DMS114 treated with DMSO at 0.1 percent for 48 hours (cell line): ENCODE data around the gene YAF2.
A peak's percentile ranks its signal among the peaks of the same experiment; 100 is the strongest.

Source experiments
- DNase-seq: peaks from one replicate; lab custom pipeline; 2025; ENCODE audit not compliant: unreplicated experiment; lab: John Stamatoyannopoulos, UW

The YAF2 gene

DNA sequence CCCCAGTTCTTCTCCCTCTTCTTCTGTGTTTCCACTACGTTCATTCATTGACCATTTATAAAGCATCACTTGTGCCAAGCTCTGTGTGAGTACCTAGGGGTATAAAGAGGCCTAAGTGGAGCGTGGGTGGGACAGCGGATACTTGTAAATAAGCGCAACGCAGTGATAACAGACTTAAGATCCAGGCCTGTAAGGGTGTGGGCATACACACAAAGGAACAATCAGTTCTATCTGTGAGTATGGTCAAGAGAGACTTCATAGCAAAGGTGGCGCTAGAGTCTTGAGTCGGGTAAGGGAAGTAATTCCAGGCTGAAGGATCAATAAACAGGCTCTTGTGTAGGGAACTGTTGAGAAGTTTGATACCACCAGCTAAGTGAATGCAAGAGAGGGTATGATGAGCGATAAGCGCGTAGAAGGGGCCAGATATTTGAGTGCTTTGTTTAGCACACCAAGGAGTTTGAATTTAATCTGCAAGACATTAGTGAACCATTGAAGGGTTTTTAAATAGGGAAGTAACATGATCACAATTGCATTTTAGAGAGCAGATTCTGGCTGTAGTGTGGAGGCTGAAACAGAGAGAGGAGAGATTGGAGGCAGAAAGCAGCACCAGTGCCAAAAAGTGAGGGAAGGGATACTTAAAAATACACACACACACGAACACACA, 92.4 kb downstream of the YAF2 start:
- DNase-seq, result peak; percentile 21

DNA sequence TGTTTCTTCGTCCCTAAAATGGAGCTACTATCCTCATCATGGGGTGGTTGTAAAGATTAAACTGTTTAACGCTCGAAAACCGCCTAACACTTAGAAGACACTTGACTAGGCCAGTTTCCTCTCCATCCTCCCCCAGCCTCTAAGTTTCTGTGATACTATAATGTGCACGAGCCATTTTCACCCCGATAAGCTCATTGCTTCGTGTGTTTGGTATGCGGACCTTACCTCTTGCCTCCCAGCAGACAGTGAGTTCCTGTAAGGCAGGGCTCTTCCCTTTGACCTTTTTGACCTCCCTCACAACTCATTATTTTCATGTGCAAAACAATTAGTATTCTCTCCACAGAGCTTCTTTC, 92.9 kb downstream of the YAF2 start:
- peak; percentile 50 for DNase-seq

DNA sequence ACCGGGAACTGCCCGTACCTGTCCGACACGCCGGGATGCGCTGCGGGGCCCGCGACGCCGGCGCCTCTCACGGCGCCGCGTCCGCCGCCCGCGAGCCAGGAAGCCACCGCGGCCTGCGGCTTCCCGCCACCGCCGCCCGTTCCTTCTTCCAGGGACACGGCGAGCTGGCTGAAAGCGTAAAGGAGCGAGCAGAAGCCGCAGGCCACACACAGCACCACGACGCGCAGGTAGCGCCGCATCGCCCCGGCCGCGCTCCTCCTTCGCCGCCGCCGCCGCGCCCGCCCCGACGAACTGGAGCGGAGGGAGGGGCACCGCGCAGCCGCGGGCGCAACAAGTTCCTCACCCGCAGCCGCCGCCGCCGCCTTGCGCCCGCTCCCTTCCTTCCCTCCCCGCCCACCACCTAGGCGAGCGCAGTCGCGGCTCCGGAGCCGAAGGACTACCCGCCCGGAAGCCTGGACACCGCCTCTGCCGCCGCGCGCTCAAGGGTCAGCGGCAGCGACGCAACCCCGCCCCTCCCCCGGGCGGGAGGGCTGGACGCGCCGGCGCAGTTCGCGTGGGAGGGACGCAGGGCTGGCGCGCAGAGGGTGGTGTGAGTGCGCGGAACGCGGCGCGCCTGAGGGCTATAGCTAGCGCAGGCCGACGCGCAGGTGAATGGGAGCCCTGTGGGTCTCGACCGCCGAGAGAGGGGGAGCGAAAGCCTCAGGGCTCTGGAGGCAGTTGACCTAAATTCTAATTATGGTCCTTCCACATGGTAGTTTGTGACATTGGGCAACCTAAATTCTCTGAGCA, 93.4 kb downstream of the YAF2 start, which contains the start of gene GXYLT1:
Gene GXYLT1, minus strand, starts transcription at position 467 of the 789 bp plus-strand sequence. Its CDS starts 228 bp downstream, at position 239.
- peak; percentile 85 for DNase-seq

DNA sequence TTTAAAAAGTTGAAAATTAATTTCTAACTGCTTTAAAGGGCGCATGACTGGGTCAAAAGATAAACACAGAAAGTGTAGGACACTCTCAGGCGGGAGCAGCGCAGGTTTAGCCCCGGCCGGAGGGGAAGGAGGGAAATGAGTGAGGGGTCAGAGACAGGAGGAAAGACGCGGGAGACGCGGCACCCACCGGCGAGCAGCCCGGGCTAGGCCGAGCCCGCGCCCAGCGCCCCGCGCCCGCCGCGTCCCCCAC, 94.0 kb downstream of the YAF2 start:
- no peak for DNase-seq

DNA sequence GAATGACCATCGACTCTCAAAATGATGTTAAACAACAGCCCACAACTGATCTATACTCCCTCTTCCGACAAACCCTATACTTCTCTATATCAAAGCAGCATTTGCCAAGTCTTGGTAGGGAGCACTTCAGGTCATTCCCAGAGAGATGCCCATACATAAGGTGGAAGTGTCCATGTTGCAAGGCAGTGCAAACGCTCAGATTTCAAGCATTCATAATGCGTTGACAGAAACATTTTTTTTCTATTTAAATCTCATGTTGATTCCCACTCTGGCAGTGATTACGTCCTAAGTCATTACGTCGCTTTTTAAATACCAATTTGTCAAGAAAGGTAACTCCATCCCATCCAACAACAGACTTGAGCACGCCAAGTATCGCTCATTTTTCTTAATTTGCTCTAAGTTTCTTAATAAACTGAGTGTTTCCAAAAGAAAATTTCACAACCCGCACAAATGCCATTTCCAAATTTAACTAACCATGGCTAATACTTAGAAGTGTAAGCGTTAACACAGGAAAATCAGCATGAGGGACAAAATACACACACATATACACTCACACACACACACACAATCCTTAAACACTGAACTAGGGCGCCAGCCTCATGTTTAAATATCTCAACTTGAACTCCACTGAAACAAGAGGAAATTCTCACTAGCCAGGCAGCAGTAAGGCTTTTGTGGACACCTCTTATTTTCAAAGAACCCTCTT, 94.4 kb downstream of the YAF2 start:
- DNase-seq, result no peak

DNA sequence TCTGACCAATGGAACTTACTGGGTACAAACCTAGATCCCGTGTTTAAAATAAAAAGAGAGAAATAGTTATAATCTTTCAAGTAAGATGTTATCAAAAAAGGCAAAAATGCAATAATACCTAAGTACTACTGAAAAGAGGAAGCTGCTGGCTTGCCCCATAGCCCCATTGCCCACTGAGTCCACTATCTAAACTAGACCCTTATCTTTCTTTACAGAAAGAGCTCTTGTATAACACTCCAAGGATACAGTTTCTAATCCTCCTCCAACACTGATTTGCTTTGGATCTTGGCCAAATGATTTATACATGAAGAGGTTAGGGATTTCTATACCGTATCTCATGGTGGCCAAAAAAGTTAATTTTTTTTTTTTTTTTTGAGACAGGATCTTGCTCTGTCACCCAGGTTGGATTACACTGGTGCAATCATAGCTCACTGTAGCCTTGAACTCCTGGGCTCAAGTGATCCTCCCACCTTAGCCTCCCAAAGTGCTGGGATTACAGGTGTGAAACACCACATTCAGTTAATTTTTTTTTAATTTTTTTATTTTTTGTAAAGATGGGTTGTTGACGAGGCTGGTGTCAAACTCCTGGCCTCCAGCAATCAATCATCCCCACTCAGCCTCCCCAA, 96.0 kb downstream of the YAF2 start:
- no peak for DNase-seq

DNA sequence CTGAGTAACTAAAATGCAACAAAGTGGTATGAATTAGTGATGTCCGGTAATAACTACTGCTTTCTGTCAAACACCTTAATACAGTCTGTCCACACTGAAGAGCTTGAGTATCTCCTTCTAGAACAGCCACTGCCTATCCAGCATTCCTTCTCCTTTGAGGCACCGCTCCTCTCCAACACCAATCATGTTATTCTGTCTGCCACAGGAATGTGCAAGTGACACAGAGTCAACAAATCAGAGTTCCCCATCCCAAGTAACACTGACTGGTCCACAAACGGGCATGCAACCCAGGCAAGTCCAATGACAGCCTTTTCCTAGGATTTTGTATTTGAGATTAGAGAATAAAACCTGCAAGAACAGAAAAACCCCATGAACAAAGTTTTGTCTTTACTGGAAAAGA, 97.1 kb downstream of the YAF2 start:
- peak; percentile 25 for DNase-seq

DNA sequence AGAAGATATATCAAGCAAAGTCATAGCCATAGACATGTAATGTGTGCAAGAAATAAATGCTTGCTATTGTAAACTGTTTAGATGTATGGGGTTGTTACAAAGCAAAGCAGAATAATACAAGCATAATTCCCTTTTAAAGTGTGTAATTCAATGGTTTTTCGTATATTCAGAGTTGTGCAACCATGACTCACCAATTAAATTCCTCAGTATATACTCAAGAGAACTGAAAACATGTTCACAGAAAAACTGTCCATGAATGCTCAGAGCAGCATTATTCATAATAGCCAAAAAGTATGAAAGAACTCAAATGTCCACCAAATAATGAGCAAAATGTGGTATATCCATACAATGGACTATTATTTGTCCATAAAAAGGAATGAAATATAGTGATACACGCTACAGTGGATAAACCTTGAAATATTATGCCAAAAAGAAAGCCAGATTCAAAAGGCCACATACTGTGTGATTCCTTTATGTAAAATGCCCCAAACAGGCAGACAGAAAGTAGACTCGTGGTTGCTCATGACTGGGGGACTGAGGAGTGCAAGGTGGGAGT, 102.7 kb downstream of the YAF2 start:
- no peak for DNase-seq

DNA sequence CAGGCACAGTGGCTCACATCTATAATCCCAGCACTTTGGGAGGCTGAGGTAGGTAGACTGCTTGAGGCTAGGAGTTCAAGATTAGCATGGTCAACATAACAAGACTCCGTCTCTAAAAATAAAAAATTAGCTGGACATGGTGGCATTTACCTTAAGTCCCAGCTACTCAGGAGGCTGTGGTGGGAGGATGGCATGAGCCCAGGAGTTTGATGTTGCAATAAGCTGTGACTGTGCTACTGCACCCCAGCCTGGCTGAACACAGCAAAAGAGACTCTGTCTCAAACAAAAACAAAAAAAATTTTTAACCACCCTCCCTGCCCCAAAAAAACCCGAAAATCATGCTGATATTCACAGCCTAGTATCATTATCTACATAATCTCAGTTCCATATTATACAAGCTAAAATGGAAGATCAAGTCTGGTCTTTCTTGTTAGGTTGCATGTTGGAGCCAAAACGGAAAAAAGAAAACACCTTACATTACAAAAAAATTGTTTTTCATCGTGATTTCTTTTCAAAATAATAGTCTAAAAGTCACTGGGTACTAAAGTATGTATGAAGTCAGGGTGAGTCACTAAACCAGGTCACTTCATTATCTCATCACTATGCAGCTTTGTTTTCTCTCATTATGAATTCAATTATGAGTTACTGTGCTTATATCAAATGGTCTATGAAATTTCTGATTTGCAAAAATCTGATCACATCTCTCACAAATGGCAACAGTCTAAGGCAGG, 107.2 kb downstream of the YAF2 start:
- DNase-seq, result no peak

DNA sequence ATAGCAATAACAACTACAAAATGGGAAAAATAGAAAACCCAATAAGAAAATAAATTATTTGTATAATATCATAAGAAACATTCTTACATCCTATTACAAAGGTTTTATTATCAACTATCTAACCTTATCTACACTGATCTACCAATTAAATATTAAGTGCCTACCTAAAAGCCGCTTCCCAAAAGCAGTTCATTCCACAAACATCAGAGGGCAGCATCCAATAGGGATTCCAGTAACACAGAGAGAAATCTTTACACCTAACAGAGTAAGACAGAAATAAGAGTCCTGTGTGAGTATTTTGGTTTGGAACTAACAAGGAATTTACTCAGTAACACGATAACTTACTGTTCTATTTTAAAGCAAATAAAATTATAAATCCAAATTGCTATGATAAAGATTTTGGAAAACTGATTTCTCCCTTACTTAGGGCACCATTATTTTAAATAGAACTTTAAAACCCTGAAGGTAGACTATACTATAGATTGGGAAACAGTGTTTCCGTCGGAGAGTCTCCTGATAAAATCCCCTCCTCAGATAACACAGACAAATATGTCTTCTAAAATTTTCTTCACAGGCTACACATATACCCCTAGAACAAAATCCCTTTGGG, 108.3 kb downstream of the YAF2 start:
- peak; percentile 80 for DNase-seq

DNA sequence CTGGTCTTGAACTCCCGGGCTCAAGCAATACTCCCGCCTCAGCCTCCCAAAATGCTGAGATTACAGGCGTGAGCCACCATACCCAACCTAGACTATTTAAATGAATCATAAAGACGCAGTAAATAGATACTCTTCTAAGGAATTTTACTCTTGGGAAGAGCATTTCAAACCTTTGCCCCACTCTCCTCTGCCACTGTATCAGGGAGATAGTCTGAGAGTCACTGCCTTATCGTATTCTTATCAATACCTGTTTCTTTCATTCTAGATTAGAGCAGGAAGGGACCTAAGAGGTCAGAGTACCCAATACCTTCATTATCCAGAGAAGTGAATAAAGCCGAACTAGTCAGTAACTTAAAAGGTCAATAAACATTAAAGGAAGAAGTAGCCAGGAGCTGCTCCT, 109.2 kb downstream of the YAF2 start:
- DNase-seq, result no peak

DNA sequence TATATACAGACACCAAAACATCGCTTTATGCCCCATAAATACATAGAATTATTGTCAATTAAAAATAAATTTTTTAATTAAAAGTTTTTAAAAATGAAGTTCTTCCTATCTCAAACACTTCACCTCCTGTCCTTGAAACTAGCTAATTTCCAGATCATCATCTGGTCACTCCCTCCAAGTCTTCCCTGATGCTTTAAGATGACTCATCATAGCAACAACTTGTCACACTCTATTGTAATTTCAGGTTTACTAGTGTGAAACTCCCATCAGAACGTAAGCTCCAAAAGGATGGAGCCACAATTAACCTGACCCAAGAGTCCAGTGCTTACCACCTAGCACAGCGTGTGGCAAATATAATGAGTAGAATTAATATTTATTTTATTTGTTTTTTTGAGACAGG, 109.7 kb downstream of the YAF2 start:
- no peak for DNase-seq

DNA sequence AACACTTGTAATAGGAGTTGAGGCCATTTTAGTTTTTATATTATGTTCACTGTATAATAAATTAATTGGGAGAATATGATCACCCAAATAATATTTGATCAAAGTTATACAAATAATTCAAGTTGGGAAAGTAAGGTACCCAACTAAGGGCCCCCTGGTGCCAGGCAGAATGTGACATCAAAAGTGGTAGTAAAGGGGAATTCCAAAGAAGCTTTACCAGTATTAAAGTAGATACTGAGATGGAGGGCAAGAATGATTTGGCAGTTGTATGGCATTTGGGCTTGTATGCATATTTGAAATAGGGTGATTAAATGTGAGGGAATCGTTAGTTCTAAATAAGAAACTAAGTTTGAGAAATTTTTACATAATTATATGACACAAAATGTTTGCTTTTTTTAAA, 111.1 kb downstream of the YAF2 start:
- DNase-seq, result no peak

DNA sequence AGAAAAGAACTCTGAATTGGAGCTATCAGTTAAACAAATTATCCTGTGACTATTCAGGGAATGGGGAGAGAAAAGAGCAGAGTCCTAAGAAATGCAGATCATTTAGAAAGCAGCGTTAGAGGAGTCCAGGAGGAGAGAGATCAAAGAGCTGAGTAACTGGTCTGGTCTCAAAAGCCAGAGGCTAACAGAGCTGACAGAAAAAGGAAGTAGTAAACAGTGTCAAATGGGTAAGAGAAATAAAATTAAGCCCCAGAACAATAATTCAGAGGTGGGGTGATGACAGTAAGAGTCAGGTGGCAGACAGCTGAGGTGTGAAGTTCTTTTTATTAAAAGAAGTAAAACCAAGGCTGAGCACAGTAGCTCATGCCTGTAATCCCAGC, 112.7 kb downstream of the YAF2 start:
- DNase-seq, result no peak

DNA sequence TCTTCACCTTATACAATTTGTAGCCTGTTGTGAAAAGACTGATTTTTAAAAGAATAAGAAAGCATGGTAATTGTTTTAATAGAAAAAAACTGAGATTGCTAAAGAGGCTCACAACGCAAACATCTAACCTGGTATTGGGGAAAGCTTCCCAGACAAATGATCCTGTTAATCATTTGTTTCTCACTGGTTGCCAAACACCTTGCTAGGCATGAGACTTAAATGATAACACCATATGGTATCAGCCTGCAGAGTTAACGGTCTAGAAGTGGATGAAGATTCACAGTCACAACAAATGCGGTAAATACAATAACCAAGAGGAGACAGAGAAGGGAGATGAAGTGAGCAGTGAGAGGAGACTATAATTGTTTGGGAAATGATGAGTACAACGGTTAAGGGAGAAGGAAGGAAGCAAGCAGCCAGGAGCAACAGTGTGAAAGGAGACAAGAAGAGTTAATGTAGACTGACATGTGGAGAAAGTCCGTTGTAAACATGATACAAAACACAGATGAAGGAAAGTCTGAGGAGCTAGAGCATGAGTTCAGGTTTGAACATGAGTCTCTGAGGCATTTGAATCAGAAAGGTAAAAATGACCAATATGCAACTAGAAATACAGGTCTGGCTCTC, 113.2 kb downstream of the YAF2 start:
- peak; percentile 28 for DNase-seq

DNA sequence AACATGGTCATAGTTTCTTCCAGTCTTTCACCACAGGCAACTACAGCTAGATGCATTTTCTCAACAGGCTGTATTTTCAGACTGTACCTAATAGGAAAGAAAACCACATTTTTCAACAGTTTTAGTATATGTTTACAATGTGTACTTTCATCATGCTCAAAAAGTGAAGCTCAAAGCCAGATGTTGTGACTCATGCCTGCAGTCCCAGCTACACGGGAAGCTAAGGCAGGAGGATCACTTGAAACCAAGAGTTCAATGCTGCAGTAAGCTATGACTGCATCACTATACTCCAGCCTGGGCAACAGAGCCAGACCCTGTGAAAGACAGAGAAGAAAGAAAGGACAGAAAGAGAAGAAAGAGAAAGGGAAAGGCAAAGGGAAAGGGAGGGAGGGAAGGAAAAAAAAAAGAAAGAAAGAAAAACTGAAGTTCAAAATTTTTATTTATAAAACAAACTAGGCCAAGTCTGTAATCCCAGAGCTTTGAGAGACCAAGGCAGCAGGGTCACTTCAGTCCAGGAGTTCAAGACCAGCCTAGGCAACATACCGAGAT, 118.9 kb downstream of the YAF2 start:
- DNase-seq, result no peak

DNA sequence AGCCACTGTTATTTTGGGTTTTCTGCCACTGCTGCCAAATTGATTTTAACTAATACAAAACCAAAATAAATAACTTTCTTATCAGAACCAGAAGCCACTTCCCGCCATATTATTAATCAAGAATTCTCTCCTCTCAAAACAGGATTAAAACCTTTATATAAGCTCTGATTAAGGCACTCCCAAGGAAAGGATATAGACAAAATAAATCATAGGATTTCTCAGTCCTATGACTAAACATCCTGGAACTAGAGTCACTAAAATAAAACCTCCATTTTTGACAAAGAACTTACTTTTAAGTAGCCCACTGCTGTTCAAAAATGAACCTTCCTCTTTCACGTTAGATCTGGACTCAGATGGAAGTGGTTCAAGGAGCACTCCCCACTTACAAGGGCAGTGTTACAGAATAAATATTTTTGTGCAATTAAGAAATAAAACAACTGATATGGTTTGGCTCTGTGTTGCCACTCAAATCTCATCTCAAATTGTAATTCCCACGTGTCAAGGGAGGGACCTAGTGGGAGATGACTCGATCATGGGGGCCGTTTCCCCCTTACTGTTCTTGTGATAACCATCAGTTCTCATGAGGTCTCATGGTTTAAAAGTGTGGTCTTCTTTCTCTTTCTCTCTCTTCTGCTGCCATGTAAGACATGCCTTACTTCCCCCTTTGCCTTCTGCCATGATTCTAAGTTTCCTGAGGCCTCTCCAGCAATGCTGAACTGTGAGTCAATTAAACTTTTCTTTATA, 119.7 kb downstream of the YAF2 start:
- DNase-seq, result no peak

DNA sequence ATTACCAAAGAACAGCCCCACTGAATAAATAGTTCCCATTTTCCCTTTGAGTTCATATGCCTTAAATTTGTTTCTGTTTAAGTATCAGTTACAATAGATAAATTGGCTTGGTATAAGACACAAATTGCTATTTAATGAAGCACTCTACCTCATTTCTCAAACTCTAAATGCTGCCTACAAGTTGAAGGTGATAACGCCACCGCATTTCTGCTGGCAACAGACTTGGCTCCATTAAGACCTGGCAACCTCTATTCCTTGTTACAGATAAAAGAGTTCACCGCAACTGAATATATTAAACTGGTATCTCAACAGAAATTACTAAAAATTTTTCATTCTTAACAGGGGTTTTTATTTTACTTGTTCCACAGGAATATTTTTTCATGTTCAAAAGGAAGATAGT, 129.0 kb downstream of the YAF2 start:
- no peak for DNase-seq
